H1 (cell line): ENCODE measurements around the gene DDX59. TPM values are rescaled to one million over a fixed set of nuclear protein-coding genes. Genes with fewer than 3 reads are reported as not detected.

Experiments used
- CTCF ChIA-PET: fragments of 300-600 bp; sonication (Branson Sonifier 250); formaldehyde crosslinking; loops from one replicate; lab custom pipeline; 2021; ENCODE audit not compliant: partially characterized antibody; lab: Charles Lee
- POLR2A ChIA-PET: fragments of 300-600 bp; sonication (Branson Sonifier 250); formaldehyde crosslinking; loops from one replicate; lab custom pipeline; 2021; ENCODE audit warnings: inconsistent platforms; ENCODE audit not compliant: partially characterized antibody; lab: Charles Lee
- DNase-seq, 2 experiments: peaks; one replicate each; pipeline versions ENCODE4 v3.0.0 to v3.0.0-alpha.2; 2010 to 2022; ENCODE audit warnings: low spot score in 2 of 2, low read depth in 1 of 2, mixed read lengths in 1 of 2
- FAIRE-seq: peaks from 2 replicates; lab custom pipeline; 2011; peaks lifted over from hg19 to GRCh38; lab: Jason Lieb, UNC
- H2AFZ ChIP-seq: 2 replicates; pipeline ENCODE4 v1.8.1; 2012; ENCODE audit warnings: low read length, inconsistent platforms
- H2AK5ac ChIP-seq: 2 replicates; pipeline ENCODE4 v1.6.1; 2013; ENCODE audit warnings: low read depth, low read length
- H2BK120ac ChIP-seq: replicated peaks from 2 replicates; pipeline ENCODE3; 2013; ENCODE audit warnings: low read depth, low read length, inconsistent platforms
- H2BK12ac ChIP-seq: 2 replicates; pipeline ENCODE4 v1.6.1; 2013; ENCODE audit warnings: low read depth, low read length
- H2BK15ac ChIP-seq: 2 replicates; pipeline ENCODE4 v1.6.1; 2013; ENCODE audit warnings: low read length
- H2BK20ac ChIP-seq: 2 replicates; pipeline ENCODE4 v1.6.1; 2013; ENCODE audit warnings: low read length
- H2BK5ac ChIP-seq: 2 replicates; pipeline ENCODE4 v1.6.1; 2013; ENCODE audit warnings: low read depth, low read length
- H3K14ac ChIP-seq: 2 replicates; pipeline ENCODE4 v1.6.1; 2013; ENCODE audit warnings: inconsistent platforms; ENCODE audit not compliant: insufficient read length
- H3K18ac ChIP-seq: 2 replicates; pipeline ENCODE4 v1.6.1; 2013; ENCODE audit warnings: low read length; ENCODE audit errors: extremely low read depth
- H3K23ac ChIP-seq: 2 replicates; pipeline ENCODE4 v1.6.1; 2013; ENCODE audit warnings: inconsistent platforms; ENCODE audit not compliant: insufficient read length
- H3K23me2 ChIP-seq: 2 replicates; pipeline ENCODE4 v1.6.1; 2013; ENCODE audit warnings: low read depth, low read length
- H3K27ac ChIP-seq: 2 replicates; pipeline ENCODE4 v1.6.1; 2011; ENCODE audit warnings: low read depth, low read length, inconsistent platforms
- H3K27me3 ChIP-seq, 4 experiments: replicated peaks in 1 of 4; 1 replicate in 1 of 4; 2 replicates in 3 of 4; pipeline versions ENCODE4 v1.6.1 to v1.8.1; 2011 to 2013; ENCODE audit warnings: low read length in 3 of 4, mild to moderate bottlenecking in 3 of 4, inconsistent platforms in 2 of 4, mixed read lengths in 2 of 4, moderate library complexity in 1 of 4; ENCODE audit not compliant: control insufficient read depth in 3 of 4, insufficient read depth in 3 of 4; ENCODE audit errors: extremely low read depth in 1 of 4
- H3K36me3 ChIP-seq, 4 experiments: 2 replicates each; pipeline versions ENCODE4 v1.6.1 to v1.8.1; 2011 to 2013; ENCODE audit warnings: mild to moderate bottlenecking in 4 of 4, low read length in 3 of 4, moderate library complexity in 2 of 4, control low read depth in 1 of 4, inconsistent platforms in 1 of 4; ENCODE audit not compliant: insufficient read depth in 4 of 4, control insufficient read depth in 2 of 4
- H3K4ac ChIP-seq: replicated peaks from 2 replicates; pipeline ENCODE3; 2013; ENCODE audit warnings: low read length, low read depth, mixed read lengths, inconsistent platforms; ENCODE audit not compliant: insufficient read length
- H3K4me1 ChIP-seq, 4 experiments: replicated peaks in 1 of 4; 1 replicate in 1 of 4; 2 replicates in 3 of 4; pipeline versions ENCODE4 v1.6.1 to v1.8.1; 2011 to 2013; ENCODE audit warnings: low read length in 3 of 4, inconsistent platforms in 2 of 4, mixed read lengths in 1 of 4; ENCODE audit not compliant: insufficient read depth in 4 of 4, control insufficient read depth in 3 of 4
- H3K4me2 ChIP-seq, 2 experiments: 2 replicates each; pipeline versions ENCODE4 v1.6.1 to v1.8.1; 2011 to 2013; ENCODE audit warnings: low read depth in 2 of 2, low read length in 2 of 2, control low read depth in 1 of 2, inconsistent platforms in 1 of 2, mild to moderate bottlenecking in 1 of 2; ENCODE audit not compliant: insufficient read depth in 1 of 2
- H3K4me3 ChIP-seq, 4 experiments: fragments of 200-600, 300-600 bp in 1 of 4; sonication (generic), shearing (Covaris generic), sonication (Bioruptor Twin) in 1 of 4; 2 replicates each; pipeline versions ENCODE4 v1.5.1 to v1.8.1; 2011 to 2016; ENCODE audit warnings: low read length in 4 of 4, low read depth in 3 of 4, control low read depth in 2 of 4, inconsistent platforms in 2 of 4, mild to moderate bottlenecking in 2 of 4, mixed read lengths in 1 of 4, moderate library complexity in 1 of 4; ENCODE audit not compliant: insufficient read depth in 2 of 4; ENCODE audit errors: extremely low read depth in 1 of 4
- H3K56ac ChIP-seq: replicated peaks from 2 replicates; pipeline ENCODE3; 2013; ENCODE audit warnings: low read depth, mild to moderate bottlenecking, mixed read lengths, low read length, inconsistent platforms; ENCODE audit not compliant: insufficient read length
- H3K79me1 ChIP-seq: 2 replicates; pipeline ENCODE4 v1.6.1; 2013; ENCODE audit warnings: low read depth, low read length, control low read depth
- H3K79me2 ChIP-seq, 2 experiments: 2 replicates each; pipeline versions ENCODE4 v1.6.1 to v1.8.1; 2012 to 2013; ENCODE audit warnings: low read length in 2 of 2, mild to moderate bottlenecking in 2 of 2, inconsistent platforms in 1 of 2; ENCODE audit not compliant: insufficient read depth in 2 of 2, control insufficient read depth in 1 of 2
- H3K9ac ChIP-seq, 4 experiments: replicated peaks in 1 of 4; 1 replicate in 1 of 4; 2 replicates in 3 of 4; pipeline versions ENCODE4 v1.6.1 to v1.8.1; 2011 to 2013; ENCODE audit warnings: low read depth in 3 of 4, low read length in 3 of 4, control low read depth in 2 of 4, mild to moderate bottlenecking in 2 of 4, moderate library complexity in 2 of 4, inconsistent platforms in 1 of 4; ENCODE audit errors: extremely low read depth in 1 of 4
- H3K9me3 ChIP-seq, 2 experiments: 2 replicates each; pipeline versions ENCODE4 v1.6.1 to v1.8.1; 2012 to 2013; ENCODE audit warnings: mild to moderate bottlenecking in 2 of 2, moderate library complexity in 2 of 2, control low read depth in 1 of 2, inconsistent platforms in 1 of 2, low read depth in 1 of 2, low read length in 1 of 2, mixed read lengths in 1 of 2; ENCODE audit not compliant: insufficient read depth in 2 of 2
- H4K20me1 ChIP-seq, 2 experiments: replicated peaks in 1 of 2; 2 replicates each; pipeline versions ENCODE3 to v1.8.1; 2011 to 2013; ENCODE audit warnings: inconsistent platforms in 2 of 2, low read length in 2 of 2, mild to moderate bottlenecking in 1 of 2; ENCODE audit not compliant: insufficient read depth in 2 of 2, control insufficient read depth in 1 of 2
- H4K5ac ChIP-seq: 2 replicates; pipeline ENCODE4 v1.6.1; 2013; ENCODE audit warnings: low read length, low read depth, mixed read lengths, inconsistent platforms; ENCODE audit not compliant: insufficient read length
- H4K8ac ChIP-seq: 2 replicates; pipeline ENCODE4 v1.8.0; 2013; ENCODE audit warnings: mild to moderate bottlenecking, moderate library complexity, low read length, inconsistent platforms; ENCODE audit not compliant: insufficient read depth; ENCODE audit errors: extremely low read depth
- H4K91ac ChIP-seq: replicated peaks from 2 replicates; pipeline ENCODE3; 2013; ENCODE audit warnings: low read length, mixed read lengths, inconsistent platforms; ENCODE audit not compliant: insufficient read length
- ASH2L ChIP-seq: fragments of 200-600, 300-600 bp; sonication (generic); IDR thresholded peaks from one replicate; pipeline ENCODE4 v1.7.1; 2017; ENCODE audit warnings: low read length
- BCL11A ChIP-seq, 2 experiments: IDR thresholded peaks; one replicate each; pipeline ENCODE4 v1.6.1; 2011; ENCODE audit warnings: low read depth in 2 of 2, low read length in 2 of 2, mild to moderate bottlenecking in 2 of 2
- HDAC2 ChIP-seq, 2 experiments: fragments of 300-600 bp in 1 of 2; sonication (generic) in 1 of 2; IDR thresholded peaks; 2 replicates each; pipeline ENCODE4 v1.6.1; 2011 to 2012; ENCODE audit warnings: low read depth in 2 of 2, low read length in 2 of 2, mild to moderate bottlenecking in 2 of 2, moderate library complexity in 2 of 2, borderline replicate concordance in 1 of 2, inconsistent platforms in 1 of 2
- JUN ChIP-seq: IDR thresholded peaks from 2 replicates; pipeline ENCODE4 v1.6.1; 2011; ENCODE audit warnings: low read depth, mild to moderate bottlenecking, improper control_type of control experiment, low read length
- PHF8 ChIP-seq: fragments of 200-600 bp; sonication (generic); conservative IDR thresholded peaks from 2 replicates; pipeline ENCODE4 v1.7.1; 2012; ENCODE audit warnings: low read depth, mild to moderate bottlenecking, inconsistent platforms, low read length, moderate library complexity
- RFX5 ChIP-seq: IDR thresholded peaks from 2 replicates; pipeline ENCODE4 v1.6.1; 2011; ENCODE audit warnings: low read depth, low read length, improper control_type of control experiment, borderline replicate concordance
- RNF2 ChIP-seq: fragments of 200-900, 300-1000 bp; sonication (generic); IDR thresholded peaks from 2 replicates; pipeline ENCODE4 v1.7.1; 2016; ENCODE audit warnings: borderline replicate concordance, low read depth, mild to moderate bottlenecking, antibody characterized with exemption, low read length; ENCODE audit not compliant: poor library complexity, severe bottlenecking; ENCODE audit errors: missing control alignments
- RXRA ChIP-seq: IDR thresholded peaks from 2 replicates; pipeline ENCODE4 v1.6.1; 2011; ENCODE audit warnings: low read depth, mild to moderate bottlenecking, low read length, moderate library complexity; ENCODE audit not compliant: insufficient read depth
- SP2 ChIP-seq: IDR thresholded peaks from 2 replicates; pipeline ENCODE4 v1.6.1; 2012; ENCODE audit warnings: mild to moderate bottlenecking, low read length, inconsistent platforms
- WGBS, 2 experiments: shearing (Covaris generic) in 1 of 2; methylation state at CpG; one replicate each; pipeline versions ENCODE4 v1.1.6 to v1.1.7; 2013 to 2015; ENCODE audit warnings: low lambda C conversion rate in 2 of 2, mixed read lengths in 2 of 2, inconsistent platforms in 1 of 2, low coverage in 1 of 2, missing lambda C conversion rate in 1 of 2; ENCODE audit not compliant: insufficient replicate concordance in 2 of 2, insufficient coverage in 1 of 2, insufficient read length in 1 of 2; ENCODE audit errors: extremely low coverage in 1 of 2, missing lambda C conversion rate in 1 of 2; 5-methylcytosine and 5-hydroxymethylcytosine counted together
- polyA plus RNA-seq, 7 experiments: library from polyadenylated mRNA; depleted of rRNA in 3 of 7; stranded (reverse) in 5 of 7; unstranded in 2 of 7; fragments of >200 nt in 5 of 7; fragments of 200-250 nt in 2 of 7; gene quantifications; 1 replicate in 5 of 7; 2 replicates in 1 of 7; 4 replicates in 1 of 7; pipeline versions ENCODE4 v1.2.1 to v1.2.3, GENCODE V29; 2011 to 2013; ENCODE audit warnings: missing spikeins in 2 of 7, mixed read lengths in 2 of 7
- total RNA-seq: library from RNA; stranded (reverse); fragmentation: NEBNext Ultra II Directional; extraction: Animal tissue kit (Norgen Biotek cat#: 25700); gene quantifications from 2 replicates; pipeline ENCODE4 v1.2.1, GENCODE V29; 2021

The DDX59 gene
- total and polyA plus RNA-seq, 2 of the 8 experiments (the other 6 are each of a cell fraction or from before 2014, with no cell fraction given), result 8.3 to 19.4 TPM

- H3K4me1 ChIP-seq, result no peaks in the 10 kb centered on the region
- H2BK15ac ChIP-seq, result no peak overlapping the region
- H3K23me2 ChIP-seq, result no peaks in the 10 kb centered on the region
- no peak overlapping the region for H2AFZ ChIP-seq
- H3K27me3 ChIP-seq, result no peaks in the 10 kb centered on the region
- H2BK5ac ChIP-seq, result no peak overlapping the region
- no peaks in the 10 kb centered on the region for H3K36me3 ChIP-seq
- no peak overlapping the region for H2BK12ac ChIP-seq
- H3K4me3 ChIP-seq, result no peak overlapping the region
- H2BK20ac ChIP-seq, result no peak overlapping the region
- CTCF ChIA-PET, result interaction anchor here (0.6 kb wide), 1 partner anchor 21 kb away, joined by 3 read pairs; no protein-coding TSS in a partner anchor
- H3K27ac ChIP-seq, result no peak overlapping the region
- H3K14ac ChIP-seq, result no peak overlapping the region
- H4K91ac ChIP-seq, result no peak overlapping the region
- no peak overlapping the region for H4K5ac ChIP-seq
- WGBS, 2 experiments, result 86% methylated on average over 1 of the region's 1 CpG; no CpG with 5 or more reads in 1 of the 2 experiments
- no peaks in the 10 kb centered on the region; a peak in 1 of 4 replicates for H3K79me2 ChIP-seq
- H2AK5ac ChIP-seq, result no peak overlapping the region
- no peaks in the 10 kb centered on the region for H3K79me1 ChIP-seq
- FAIRE-seq, result no peak
- H3K9me3 ChIP-seq, result no peaks in the 10 kb centered on the region
- H2BK120ac ChIP-seq, result no peak overlapping the region
- H4K20me1 ChIP-seq, result no peaks in the 10 kb centered on the region
- no peak overlapping the region for H3K4me2 ChIP-seq
- no peak overlapping the region for H4K8ac ChIP-seq
- POLR2A ChIA-PET, result no interaction called here
- TF ChIP-seq BCL11A (IDR thresholded peaks at IDR 0.05; ENCODE audit: low read depth in 2 of 2, low read length in 2 of 2) (no peak), ASH2L (no peak), RNF2 (no peak), PHF8 (no peak), SP2 (no peak), RXRA (no peak), HDAC2 (IDR thresholded peaks at IDR 0.05; ENCODE audit: borderline replicate concordance in 1 of 2, low read depth in 2 of 2, low read length in 2 of 2) (no peak), JUN (no peak), RFX5 (no peak)
- no peak overlapping the region for H3K4ac ChIP-seq
- H3K9ac ChIP-seq, result no peak overlapping the region
- H3K23ac ChIP-seq, result no peak overlapping the region
- DNase-seq, result no peak
- no peak overlapping the region for H3K56ac ChIP-seq
- no peak overlapping the region for H3K18ac ChIP-seq
Measured at GRCh38 chr1:200631375-200631774, 38.3 kb downstream of the DDX59 start.
